Measurements from ENCODE around the gene RNU1-3.
"Not testable (repeated sequence)": the region's sequence is repeated elsewhere in the genome, so short reads cannot be mapped to it uniquely, and the experiment has no call there.

The RNU1-3 gene

GRCh38 chr1:16632044-16632850 lies 34.5 kb downstream of the RNU1-3 start:
- H3K79me2 ChIP-seq (ENCODE audit: control insufficient read depth, insufficient read depth, low read length, unreplicated experiment); H2AFZ ChIP-seq (ENCODE audit: low read length, unreplicated experiment); H3K4me1 ChIP-seq (ENCODE audit: control insufficient read depth, insufficient read depth, low read length, unreplicated experiment); H3K27me3 ChIP-seq (ENCODE audit: insufficient read depth, low read length); H3K36me3 ChIP-seq (ENCODE audit: insufficient read depth, low read length); H3K4me3 ChIP-seq (ENCODE audit: low read depth, low read length); H3K27ac ChIP-seq (ENCODE audit: low read depth, low read length): not testable (repeated sequence)

GRCh38 chr1:16631248-16632043 lies 35.3 kb downstream of the RNU1-3 start:
- Histone ChIP-seq H3K79me2 (ENCODE audit: control insufficient read depth, insufficient read depth, low read length, unreplicated experiment) (no peaks in the 10 kb centered on the region), H3K4me1 (ENCODE audit: control insufficient read depth, insufficient read depth, low read length, unreplicated experiment) (no peaks in the 10 kb centered on the region), H3K36me3 (ENCODE audit: insufficient read depth, low read length) (peaks cover 8% of the 10 kb centered on the region; the same call in 1 of the 2 replicates), H2AFZ (ENCODE audit: low read length, unreplicated experiment) (no peak overlapping the region), H3K27ac (ENCODE audit: low read depth, low read length) (no peak overlapping the region), H3K27me3 (ENCODE audit: insufficient read depth, low read length) (no peaks in the 10 kb centered on the region), H3K4me3 (ENCODE audit: low read depth, low read length) (no peak overlapping the region)

GRCh38 chr1:16630661-16631247 lies 36.0 kb downstream of the RNU1-3 start:
- H3K36me3 ChIP-seq (ENCODE audit: insufficient read depth, low read length): peaks cover 8% of the 10 kb centered on the region; the same call in 1 of the 2 replicates
- no peak overlapping the region for H2AFZ ChIP-seq (ENCODE audit: low read length, unreplicated experiment)
- H3K27ac ChIP-seq (ENCODE audit: low read depth, low read length): no peak overlapping the region
- H3K27me3 ChIP-seq (ENCODE audit: insufficient read depth, low read length): no peaks in the 10 kb centered on the region
- H3K4me1 ChIP-seq (ENCODE audit: control insufficient read depth, insufficient read depth, low read length, unreplicated experiment): no peaks in the 10 kb centered on the region
- no peak overlapping the region for H3K4me3 ChIP-seq (ENCODE audit: low read depth, low read length)
- no peaks in the 10 kb centered on the region for H3K79me2 ChIP-seq (ENCODE audit: control insufficient read depth, insufficient read depth, low read length, unreplicated experiment)

GRCh38 chr1:16629916-16630530 lies 36.7 kb downstream of the RNU1-3 start:
- H3K27ac ChIP-seq (ENCODE audit: low read depth, low read length); H3K27me3 ChIP-seq (ENCODE audit: insufficient read depth, low read length); H3K4me1 ChIP-seq (ENCODE audit: control insufficient read depth, insufficient read depth, low read length, unreplicated experiment); H2AFZ ChIP-seq (ENCODE audit: low read length, unreplicated experiment); H3K79me2 ChIP-seq (ENCODE audit: control insufficient read depth, insufficient read depth, low read length, unreplicated experiment); H3K4me3 ChIP-seq (ENCODE audit: low read depth, low read length); H3K36me3 ChIP-seq (ENCODE audit: insufficient read depth, low read length): not testable (repeated sequence)

GRCh38 chr1:16628361-16629111 lies 38.2 kb downstream of the RNU1-3 start:
- H3K27me3 ChIP-seq (ENCODE audit: insufficient read depth, low read length): no peaks in the 10 kb centered on the region
- H3K4me3 ChIP-seq (ENCODE audit: low read depth, low read length): no peak overlapping the region
- H3K79me2 ChIP-seq (ENCODE audit: control insufficient read depth, insufficient read depth, low read length, unreplicated experiment): no peaks in the 10 kb centered on the region
- H3K4me1 ChIP-seq (ENCODE audit: control insufficient read depth, insufficient read depth, low read length, unreplicated experiment): no peaks in the 10 kb centered on the region
- H2AFZ ChIP-seq (ENCODE audit: low read length, unreplicated experiment): no peak overlapping the region
- no peak overlapping the region for H3K27ac ChIP-seq (ENCODE audit: low read depth, low read length)
- H3K36me3 ChIP-seq (ENCODE audit: insufficient read depth, low read length): peaks cover 13% of the 10 kb centered on the region; the same call in 1 of the 2 replicates

GRCh38 chr1:16626409-16626983 lies 40.3 kb downstream of the RNU1-3 start:
- not testable (repeated sequence) for H3K27me3 ChIP-seq (ENCODE audit: insufficient read depth, low read length); H3K4me3 ChIP-seq (ENCODE audit: low read depth, low read length); H3K4me1 ChIP-seq (ENCODE audit: control insufficient read depth, insufficient read depth, low read length, unreplicated experiment); H3K79me2 ChIP-seq (ENCODE audit: control insufficient read depth, insufficient read depth, low read length, unreplicated experiment); H3K36me3 ChIP-seq (ENCODE audit: insufficient read depth, low read length); H3K27ac ChIP-seq (ENCODE audit: low read depth, low read length); H2AFZ ChIP-seq (ENCODE audit: low read length, unreplicated experiment)

- peaks cover 8% of the 10 kb centered on the region; the same call in 1 of the 2 replicates for H3K36me3 ChIP-seq (ENCODE audit: insufficient read depth, low read length)
- no peak overlapping the region for H2AFZ ChIP-seq (ENCODE audit: low read length, unreplicated experiment)
- H3K27me3 ChIP-seq (ENCODE audit: insufficient read depth, low read length): no peaks in the 10 kb centered on the region
- H3K27ac ChIP-seq (ENCODE audit: low read depth, low read length): no peak overlapping the region
- no peak overlapping the region for H3K4me3 ChIP-seq (ENCODE audit: low read depth, low read length)
- no peaks in the 10 kb centered on the region for H3K79me2 ChIP-seq (ENCODE audit: control insufficient read depth, insufficient read depth, low read length, unreplicated experiment)
- H3K4me1 ChIP-seq (ENCODE audit: control insufficient read depth, insufficient read depth, low read length, unreplicated experiment): peaks cover 2% of the 10 kb centered on the region
Observed at GRCh38 chr1:16625497-16626408, 41.0 kb downstream of the RNU1-3 start.

GRCh38 chr1:16623812-16624719 lies 42.7 kb downstream of the RNU1-3 start:
- not testable (repeated sequence) for H2AFZ ChIP-seq (ENCODE audit: low read length, unreplicated experiment); H3K27me3 ChIP-seq (ENCODE audit: insufficient read depth, low read length); H3K79me2 ChIP-seq (ENCODE audit: control insufficient read depth, insufficient read depth, low read length, unreplicated experiment); H3K4me1 ChIP-seq (ENCODE audit: control insufficient read depth, insufficient read depth, low read length, unreplicated experiment); H3K4me3 ChIP-seq (ENCODE audit: low read depth, low read length); H3K27ac ChIP-seq (ENCODE audit: low read depth, low read length); H3K36me3 ChIP-seq (ENCODE audit: insufficient read depth, low read length)

GRCh38 chr1:16623337-16623736 lies 43.4 kb downstream of the RNU1-3 start:
- H3K4me3 ChIP-seq (ENCODE audit: low read depth, low read length); H3K27ac ChIP-seq (ENCODE audit: low read depth, low read length); H3K79me2 ChIP-seq (ENCODE audit: control insufficient read depth, insufficient read depth, low read length, unreplicated experiment); H3K4me1 ChIP-seq (ENCODE audit: control insufficient read depth, insufficient read depth, low read length, unreplicated experiment); H3K36me3 ChIP-seq (ENCODE audit: insufficient read depth, low read length); H3K27me3 ChIP-seq (ENCODE audit: insufficient read depth, low read length); H2AFZ ChIP-seq (ENCODE audit: low read length, unreplicated experiment): not testable (repeated sequence)
